Measurements from ENCODE around the gene GALNT3.

DNA sequence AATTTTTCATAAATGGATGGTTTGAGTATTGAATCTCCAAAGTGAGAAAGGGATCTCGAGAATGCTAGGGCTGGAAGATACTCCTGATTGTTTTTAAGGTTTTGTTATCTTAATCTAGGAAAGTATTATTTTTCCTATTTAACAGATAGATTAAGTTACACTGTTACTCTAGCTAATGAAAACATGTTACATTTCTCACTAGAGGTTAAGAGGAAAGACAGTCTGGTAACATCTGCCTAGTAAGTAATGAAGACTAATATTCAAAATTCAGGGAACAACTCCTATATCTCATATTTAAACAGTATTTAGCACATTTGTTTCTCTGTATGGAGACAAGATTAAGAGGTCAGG lies 2.0 kb downstream of the GALNT3 start:
- TF ChIP-seq POLR2A (IDR thresholded peaks at IDR 0.05; ENCODE audit: low read length) (no peak), GATA1 (IDR thresholded peaks at IDR 0.05; ENCODE audit: low read depth, low read length) (no peak)

Data from erythroblast (primary cell).